Measurements from ENCODE around the gene LARP1B. TPM values are rescaled to one million over a fixed set of nuclear protein-coding genes. Genes with fewer than 3 reads are reported as not detected.

Gene LARP1B
- total RNA-seq, 8 experiments from 2014 or later = 11.9 to 41.7 (median 25.7) TPM

DNA sequence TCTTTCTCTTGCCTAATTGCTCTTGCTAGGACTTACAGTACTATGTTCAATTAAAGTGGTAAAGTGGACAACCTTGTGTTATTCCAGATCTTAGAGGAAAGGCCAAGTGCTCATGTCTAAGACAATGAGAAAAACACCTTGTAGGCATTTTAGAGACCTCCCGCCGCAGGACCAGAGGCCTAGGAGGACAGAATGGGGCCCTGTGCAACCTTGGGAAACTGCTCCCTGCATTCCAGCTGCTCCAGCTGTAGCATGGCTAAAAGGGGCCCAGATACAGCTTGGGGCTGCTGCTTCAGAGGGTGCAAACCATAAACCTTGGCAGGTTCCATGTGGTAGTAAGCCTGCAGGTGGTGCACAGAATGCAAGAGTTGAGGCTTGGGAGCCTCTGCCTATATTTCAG is 125.5 kb downstream of the LARP1B start:
- no peak for ATAC-seq (replicated peaks in 6 of 8)
- H3K27ac ChIP-seq = no peak overlapping the region
- H3K4me3 ChIP-seq = no peak overlapping the region
- WGBS, 10 experiments = 94 to 100% (median 100%) methylated on average over 1 to 2 of the region's 2 CpGs; no CpG with 5 or more reads in 3 of the 10 experiments
- no peaks in the 10 kb centered on the region for H3K4me1 ChIP-seq (replicated peaks in 1 of 2)
- in situ Hi-C loops (cut with MboI; ENCODE audit: low pct_unique_long_range_greater_than_20kb in 2 of 9, low sequenced_read_pairs in 9 of 9, unreplicated experiment in 9 of 9) = loop anchor here in 5 of 9 experiments (25.0 kb wide), 2 partner anchors 376 to 676 kb away; no protein-coding TSS in a partner anchor

DNA sequence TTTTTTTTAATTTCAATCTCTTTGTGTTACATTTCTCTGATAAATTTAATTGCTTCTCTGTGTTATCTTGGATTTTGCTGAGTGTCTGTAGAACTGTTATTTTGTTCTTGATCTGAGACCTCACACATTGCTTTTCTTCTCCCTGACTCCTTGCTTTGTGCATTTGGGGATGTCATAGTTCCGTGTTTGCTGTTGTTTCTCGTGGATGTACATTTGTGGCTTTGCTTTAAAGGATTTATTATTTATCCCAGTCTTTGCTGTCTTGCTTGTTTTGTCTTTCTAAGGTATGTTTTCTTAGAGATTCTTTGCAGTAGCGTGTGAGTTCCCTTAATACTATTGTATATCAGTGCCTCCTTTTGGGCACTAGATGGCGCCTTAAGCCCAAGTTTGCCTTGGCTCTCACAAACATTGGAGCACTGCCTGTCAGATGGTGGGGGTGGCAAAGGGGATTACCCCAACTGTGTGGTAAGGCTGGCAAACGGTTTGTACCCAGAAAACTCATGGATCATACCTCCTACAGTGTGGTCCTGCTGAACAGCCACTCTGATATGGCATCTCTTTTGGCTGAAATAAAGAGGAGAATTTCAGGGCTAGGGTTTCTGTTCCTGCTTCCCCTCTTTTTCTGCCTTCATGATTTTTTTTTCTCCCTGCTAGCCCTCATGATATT is 130.1 kb downstream of the LARP1B start:
- H3K27ac ChIP-seq = no peak overlapping the region
- peak; percentile 85 to 97 (median 92) for ATAC-seq (replicated peaks in 6 of 8)
- no peaks in the 10 kb centered on the region for H3K4me1 ChIP-seq (replicated peaks in 1 of 2)
- WGBS, 10 experiments = 0 to 10% (median 1%) methylated on average over 2 to 5 of the region's 5 CpGs
- no peak overlapping the region for H3K4me3 ChIP-seq
- in situ Hi-C loops (cut with MboI; ENCODE audit: low pct_unique_long_range_greater_than_20kb in 2 of 9, low sequenced_read_pairs in 9 of 9, unreplicated experiment in 9 of 9) = loop anchor here in 5 of 9 experiments (25.0 kb wide), 2 partner anchors 371 to 671 kb away; no protein-coding TSS in a partner anchor

GRCh38 chr4:128220286-128221235 is 159.4 kb downstream of the LARP1B start:
- 14 to 100% (median 56%) methylated on average over 1 to 8 of the region's 8 CpGs for WGBS, 10 experiments
- in situ Hi-C loops (cut with MboI; ENCODE audit: low pct_unique_long_range_greater_than_20kb in 2 of 9, low sequenced_read_pairs in 9 of 9, unreplicated experiment in 9 of 9) = no loop called here
- peak in 4 of 8 experiments; percentile 17 to 87 (median 80) for ATAC-seq (replicated peaks in 6 of 8)
- Histone ChIP-seq H3K4me1 (replicated peaks in 1 of 2) (no peaks in the 10 kb centered on the region), H3K27ac (no peak overlapping the region), H3K4me3 (no peak overlapping the region)

GRCh38 chr4:128221586-128221985 is 160.5 kb downstream of the LARP1B start:
- in situ Hi-C loops (cut with MboI; ENCODE audit: low pct_unique_long_range_greater_than_20kb in 2 of 9, low sequenced_read_pairs in 9 of 9, unreplicated experiment in 9 of 9) = no loop called here
- H3K4me3 ChIP-seq = no peak overlapping the region
- no peak for ATAC-seq (replicated peaks in 6 of 8)
- H3K27ac ChIP-seq = no peak overlapping the region
- H3K4me1 ChIP-seq (replicated peaks in 1 of 2) = no peaks in the 10 kb centered on the region

GRCh38 chr4:128225148-128225547 is 164.0 kb downstream of the LARP1B start:
- H3K27ac ChIP-seq = no peak overlapping the region
- ATAC-seq (replicated peaks in 6 of 8) = peak in 2 of 8 experiments; percentile 41 to 46
- no peak overlapping the region for H3K4me3 ChIP-seq
- WGBS, 10 experiments = 8 to 100% (median 70%) methylated on average over 1 to 2 of the region's 2 CpGs; no CpG with 5 or more reads in 2 of the 10 experiments
- in situ Hi-C loops (cut with MboI; ENCODE audit: low pct_unique_long_range_greater_than_20kb in 2 of 9, low sequenced_read_pairs in 9 of 9, unreplicated experiment in 9 of 9) = no loop called here
- peaks cover 18 to 19% of the 10 kb centered on the region in 2 donors for H3K4me1 ChIP-seq (replicated peaks in 1 of 2)

GRCh38 chr4:128227991-128228571 is 167.0 kb downstream of the LARP1B start:
- in situ Hi-C loops (cut with MboI; ENCODE audit: low pct_unique_long_range_greater_than_20kb in 2 of 9, low sequenced_read_pairs in 9 of 9, unreplicated experiment in 9 of 9) = no loop called here
- 20 to 88% (median 68%) methylated on average over 1 to 2 of the region's 2 CpGs; no CpG with 5 or more reads in 5 of the 10 experiments for WGBS, 10 experiments
- Histone ChIP-seq H3K4me3 (no peak overlapping the region), H3K27ac (no peak overlapping the region), H3K4me1 (replicated peaks in 1 of 2) (peaks cover 18 to 19% of the 10 kb centered on the region in 2 donors)
- ATAC-seq (replicated peaks in 6 of 8) = peak in 7 of 8 experiments; percentile 27 to 62 (median 36)

DNA sequence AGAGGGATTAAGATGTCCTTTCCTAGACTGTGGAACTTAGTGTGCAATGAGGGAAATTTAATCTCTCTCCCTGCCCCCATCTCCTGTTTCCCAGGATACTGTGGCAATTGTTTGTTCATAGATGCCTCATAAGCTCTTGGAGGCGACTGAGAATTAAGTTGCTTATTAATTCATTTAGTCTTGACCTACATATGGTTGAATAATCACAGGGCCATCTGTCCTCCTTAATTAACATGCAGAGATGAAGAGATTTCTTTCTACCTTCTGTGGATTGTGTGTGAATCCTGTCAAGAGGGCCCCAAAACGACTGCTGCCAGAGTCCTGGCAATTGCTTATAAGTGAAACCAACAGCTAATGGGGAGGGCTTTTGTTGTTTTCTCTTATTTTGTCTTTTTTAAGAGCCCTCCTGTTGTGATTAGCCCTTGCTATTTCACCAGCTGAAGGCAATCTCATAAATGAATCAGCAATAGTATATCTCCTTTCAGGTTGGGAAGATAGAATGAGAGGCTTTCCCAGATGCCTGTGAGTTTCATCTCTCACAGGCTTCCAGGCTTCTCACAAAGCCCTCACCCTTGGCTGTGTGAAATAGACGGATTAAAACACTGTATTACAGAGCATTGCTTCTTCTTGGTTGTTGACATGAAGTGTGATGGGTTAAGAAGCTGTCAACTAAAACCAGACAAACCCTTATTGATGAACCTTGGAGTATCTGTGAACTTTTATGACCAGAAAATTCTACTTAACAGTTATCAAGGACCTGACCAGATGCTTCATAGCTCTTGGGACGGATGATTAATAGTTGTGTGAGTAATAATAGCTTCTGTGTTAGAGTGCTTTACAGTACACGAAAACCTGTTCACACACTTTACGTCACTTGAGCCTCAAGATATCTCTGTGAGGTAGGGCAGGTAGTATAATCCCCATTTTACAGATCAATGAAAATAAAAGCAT is 168.0 kb downstream of the LARP1B start:
- H3K4me3 ChIP-seq = no peak overlapping the region
- in situ Hi-C loops (cut with MboI; ENCODE audit: low pct_unique_long_range_greater_than_20kb in 2 of 9, low sequenced_read_pairs in 9 of 9, unreplicated experiment in 9 of 9) = no loop called here
- 40 to 100% (median 54%) methylated on average over 1 to 6 of the region's 6 CpGs for WGBS, 10 experiments
- H3K27ac ChIP-seq = no peak overlapping the region
- H3K4me1 ChIP-seq (replicated peaks in 1 of 2) = peaks cover 18 to 19% of the 10 kb centered on the region in 2 donors
- ATAC-seq (replicated peaks in 6 of 8) = peak in 7 of 8 experiments; percentile 34 to 71 (median 64)

- Histone ChIP-seq H3K4me3 (no peak overlapping the region), H3K27ac (no peak overlapping the region), H3K4me1 (replicated peaks in 1 of 2) (peaks cover 17% of the 10 kb centered on the region in 2 donors)
- in situ Hi-C loops (cut with MboI; ENCODE audit: low pct_unique_long_range_greater_than_20kb in 2 of 9, low sequenced_read_pairs in 9 of 9, unreplicated experiment in 9 of 9) = no loop called here
- 0 to 100% (median 83%) methylated on average over 1 to 3 of the region's 3 CpGs; no CpG with 5 or more reads in 1 of the 10 experiments for WGBS, 10 experiments
- ATAC-seq (replicated peaks in 6 of 8) = no peak
These were observed 171.6 kb downstream of the LARP1B start for GRCh38 chr4:128232719-128233118.

DNA sequence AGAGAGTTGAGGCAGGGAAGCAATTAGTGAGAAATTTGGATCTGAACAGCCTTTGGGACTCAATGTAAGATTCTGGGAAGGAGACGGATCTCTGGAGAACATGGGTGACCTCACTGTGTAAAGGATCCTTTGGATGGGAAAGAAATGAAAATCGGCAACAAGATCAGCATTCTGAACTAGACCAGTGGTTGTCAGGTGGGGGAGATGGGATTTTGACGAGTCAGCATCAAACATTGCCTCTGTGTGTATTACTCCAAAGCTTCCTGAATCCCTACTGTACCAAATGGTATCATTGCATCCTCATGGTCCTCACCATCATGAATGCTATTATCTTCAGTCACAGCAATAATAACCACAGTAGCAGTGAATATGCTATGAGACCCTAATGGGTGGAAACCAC is 173.7 kb downstream of the LARP1B start:
- no peaks in the 10 kb centered on the region for H3K4me1 ChIP-seq (replicated peaks in 1 of 2)
- no peak for ATAC-seq (replicated peaks in 6 of 8)
- in situ Hi-C loops (cut with MboI; ENCODE audit: low pct_unique_long_range_greater_than_20kb in 2 of 9, low sequenced_read_pairs in 9 of 9, unreplicated experiment in 9 of 9) = no loop called here
- no peak overlapping the region for H3K27ac ChIP-seq
- WGBS, 10 experiments = 50 to 100% (median 90%) methylated on average over 1 to 3 of the region's 3 CpGs; no CpG with 5 or more reads in 2 of the 10 experiments
- H3K4me3 ChIP-seq = no peak overlapping the region

GRCh38 chr4:128241019-128241418 is 179.9 kb downstream of the LARP1B start:
- in situ Hi-C loops (cut with MboI; ENCODE audit: low pct_unique_long_range_greater_than_20kb in 2 of 9, low sequenced_read_pairs in 9 of 9, unreplicated experiment in 9 of 9) = no loop called here
- WGBS, 10 experiments = 80 to 100% (median 86%) methylated on average over 1 to 3 of the region's 3 CpGs; no CpG with 5 or more reads in 5 of the 10 experiments
- Histone ChIP-seq H3K4me3 (no peak overlapping the region), H3K4me1 (replicated peaks in 1 of 2) (no peaks in the 10 kb centered on the region), H3K27ac (no peak overlapping the region)
- no peak for ATAC-seq (replicated peaks in 6 of 8)

GRCh38 chr4:128241425-128241913 is 180.4 kb downstream of the LARP1B start:
- Histone ChIP-seq H3K27ac (no peak overlapping the region), H3K4me1 (replicated peaks in 1 of 2) (no peaks in the 10 kb centered on the region), H3K4me3 (no peak overlapping the region)
- 0 to 100% (median 75%) methylated on average over 1 to 3 of the region's 3 CpGs; no CpG with 5 or more reads in 4 of the 10 experiments for WGBS, 10 experiments
- ATAC-seq (replicated peaks in 6 of 8) = peak in 4 of 8 experiments; percentile 23 to 94 (median 87)
- in situ Hi-C loops (cut with MboI; ENCODE audit: low pct_unique_long_range_greater_than_20kb in 2 of 9, low sequenced_read_pairs in 9 of 9, unreplicated experiment in 9 of 9) = no loop called here

DNA sequence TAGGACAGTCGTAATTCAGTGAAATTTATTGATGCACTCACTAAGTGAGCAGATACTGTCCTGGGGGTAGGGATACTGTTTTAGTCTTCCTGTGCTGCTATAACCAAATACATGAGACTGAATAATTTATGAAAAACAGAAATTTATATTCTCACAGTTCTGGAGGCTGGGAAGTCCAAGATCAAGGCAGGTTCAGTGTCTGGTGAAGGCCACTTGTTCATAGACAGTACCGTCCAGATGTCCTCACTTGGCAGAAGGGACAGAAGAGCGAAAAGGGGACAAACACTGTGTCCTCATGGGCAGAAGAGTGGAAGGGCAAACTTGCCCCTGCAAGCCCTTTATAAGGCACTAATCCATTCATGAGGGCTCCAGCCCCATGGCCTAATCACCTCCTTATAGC is 180.9 kb downstream of the LARP1B start:
- no peaks in the 10 kb centered on the region for H3K4me1 ChIP-seq (replicated peaks in 1 of 2)
- ATAC-seq (replicated peaks in 6 of 8) = peak in 1 of 8 experiments; percentile 17
- WGBS, 10 experiments = 39 to 100% (median 89%) methylated on average over 1 to 3 of the region's 3 CpGs; no CpG with 5 or more reads in 4 of the 10 experiments
- H3K4me3 ChIP-seq = no peak overlapping the region
- in situ Hi-C loops (cut with MboI; ENCODE audit: low pct_unique_long_range_greater_than_20kb in 2 of 9, low sequenced_read_pairs in 9 of 9, unreplicated experiment in 9 of 9) = no loop called here
- H3K27ac ChIP-seq = no peak overlapping the region

Data from motor neuron (in vitro differentiated cells).